HepG2 (cell line): Measurements from ENCODE around the gene LST1. TPM values are rescaled to one million over a fixed set of nuclear protein-coding genes. Genes with fewer than 3 reads are reported as not detected.
A peak's percentile ranks its signal among the peaks of the same experiment; 100 is the strongest.

Experiments
- CENPX ChIP-seq: sonication (generic); formaldehyde crosslinking; IDR thresholded peaks from 2 replicates; pipeline ENCODE4 v1.9.0; 2021; ENCODE audit warnings: mild to moderate bottlenecking, missing genetic modification reagents, moderate library complexity
- HDAC6 ChIP-seq: fragments of 200-600 bp; sonication (generic); IDR thresholded peaks from 2 replicates; pipeline ENCODE4 v1.7.0; 2017; ENCODE audit warnings: mild to moderate bottlenecking, antibody characterized with exemption, low read length, low read depth
- HMG20B ChIP-seq: conservative IDR thresholded peaks from 2 replicates; pipeline ENCODE4 v1.6.1; 2016; ENCODE audit warnings: missing genetic modification reagents, missing compliant biosample characterization
- KAT8 ChIP-seq: IDR thresholded peaks from 2 replicates; pipeline ENCODE4 v1.6.1; 2016; ENCODE audit warnings: missing genetic modification reagents, missing compliant biosample characterization
- MED8 ChIP-seq: sonication (generic); formaldehyde crosslinking; IDR thresholded peaks from 2 replicates; pipeline ENCODE4 v1.8.1; 2023; ENCODE audit warnings: mild to moderate bottlenecking, missing genetic modification reagents; ENCODE audit not compliant: insufficient replicate concordance
- POLR2G ChIP-seq: fragments of 200-400 bp; formaldehyde crosslinking; IDR thresholded peaks from 2 replicates; pipeline ENCODE4 v1.6.1; 2018; ENCODE audit warnings: mild to moderate bottlenecking, low read depth, low read length, moderate library complexity
- SCMH1 ChIP-seq: sonication (generic); formaldehyde crosslinking; IDR thresholded peaks from 2 replicates; pipeline ENCODE4 v1.9.0; 2021; ENCODE audit warnings: missing genetic modification reagents, mild to moderate bottlenecking, borderline replicate concordance
- TFDP1 ChIP-seq: IDR thresholded peaks from 2 replicates; pipeline ENCODE4 v1.6.1; 2016; ENCODE audit warnings: missing compliant biosample characterization, missing genetic modification reagents, borderline replicate concordance
- ZBTB20 ChIP-seq: sonication (generic); formaldehyde crosslinking; IDR thresholded peaks from 2 replicates; pipeline ENCODE4 v1.8.1; 2023; ENCODE audit warnings: missing genetic modification reagents, low read depth, mild to moderate bottlenecking, borderline replicate concordance
- ZNF570 ChIP-seq: sonication (generic); formaldehyde crosslinking; IDR thresholded peaks from 2 replicates; pipeline ENCODE4 v1.4.0; 2020; ENCODE audit warnings: mild to moderate bottlenecking, missing genetic modification reagents, borderline replicate concordance
- ZNF841 ChIP-seq: sonication (generic); formaldehyde crosslinking; IDR thresholded peaks from 2 replicates; pipeline ENCODE4 v1.8.1; 2023; ENCODE audit warnings: missing genetic modification reagents, borderline replicate concordance
- polyA plus RNA-seq, 8 experiments: library from polyadenylated mRNA; depleted of rRNA in 3 of 8; stranded (reverse) in 7 of 8; unstranded in 1 of 8; fragments of >200 nt; fragmentation: Illumina TruSeq in 4 of 8; extraction: Trizol in 4 of 8; gene quantifications; 2 replicates each; pipeline versions ENCODE4 v1.2.1 to v1.2.3, GENCODE V29; 2011 to 2016; ENCODE audit warnings: low read depth in 4 of 8, missing spikeins in 1 of 8, mixed read lengths in 1 of 8; ENCODE audit not compliant: insufficient read depth in 1 of 8
- total RNA-seq, 5 experiments: library from RNA; depleted of rRNA; stranded (reverse); fragments of >200 nt; fragmentation: Illumina TruSeq; extraction: Trizol; gene quantifications; 2 replicates each; pipeline ENCODE4 v1.2.3, GENCODE V29; 2016; ENCODE audit warnings: low read depth in 1 of 5
- TF ChIP-seq, protein P1 (sequence below): sonication (generic); formaldehyde crosslinking; IDR thresholded peaks from 2 replicates; pipeline ENCODE4 v1.5.0; 2020; ENCODE audit warnings: mild to moderate bottlenecking, missing genetic modification reagents, borderline replicate concordance
- TF ChIP-seq, protein P2 (sequence below): sonication (generic); formaldehyde crosslinking; IDR thresholded peaks from 2 replicates; pipeline ENCODE4 v1.5.1; 2020; ENCODE audit warnings: mild to moderate bottlenecking, missing genetic modification reagents, borderline replicate concordance

The LST1 gene
- total and polyA plus RNA-seq, 2 of the 13 experiments (the other 11 are each of a cell fraction or from before 2014, with no cell fraction given): not detected

DNA sequence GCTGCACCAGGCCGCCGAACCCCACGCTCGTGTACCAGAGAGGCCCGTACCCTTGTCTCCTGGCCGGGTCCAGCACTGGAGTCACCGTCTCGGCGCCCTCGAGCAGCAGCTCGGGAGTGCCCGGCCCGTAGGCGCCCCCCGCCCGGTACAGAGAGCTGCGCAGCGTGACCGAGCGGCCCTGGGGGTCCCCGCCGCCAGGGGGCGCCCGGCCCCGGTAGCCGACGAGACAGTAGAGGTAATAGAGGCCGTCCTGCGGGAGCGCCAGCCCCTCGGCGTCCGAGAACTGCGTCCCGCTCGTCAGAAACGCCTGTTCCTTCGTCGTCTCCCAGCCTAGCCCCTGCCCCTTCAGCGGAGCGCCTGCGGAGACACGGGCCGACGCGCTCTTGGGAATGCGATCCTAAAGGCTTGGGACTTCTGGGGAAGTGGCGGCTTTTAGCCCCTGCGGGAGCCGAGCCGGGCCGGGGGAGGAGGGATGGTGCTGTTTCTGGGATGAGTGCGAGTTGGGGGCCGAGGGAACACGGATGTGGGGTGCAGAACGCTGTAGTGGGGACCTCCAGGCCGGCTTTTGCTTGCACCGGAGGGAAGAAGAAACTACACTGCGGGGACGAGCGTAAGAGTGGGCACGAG is 5.2 kb upstream of the LST1 start (continued):
- TF ChIP-seq, protein P1, sequence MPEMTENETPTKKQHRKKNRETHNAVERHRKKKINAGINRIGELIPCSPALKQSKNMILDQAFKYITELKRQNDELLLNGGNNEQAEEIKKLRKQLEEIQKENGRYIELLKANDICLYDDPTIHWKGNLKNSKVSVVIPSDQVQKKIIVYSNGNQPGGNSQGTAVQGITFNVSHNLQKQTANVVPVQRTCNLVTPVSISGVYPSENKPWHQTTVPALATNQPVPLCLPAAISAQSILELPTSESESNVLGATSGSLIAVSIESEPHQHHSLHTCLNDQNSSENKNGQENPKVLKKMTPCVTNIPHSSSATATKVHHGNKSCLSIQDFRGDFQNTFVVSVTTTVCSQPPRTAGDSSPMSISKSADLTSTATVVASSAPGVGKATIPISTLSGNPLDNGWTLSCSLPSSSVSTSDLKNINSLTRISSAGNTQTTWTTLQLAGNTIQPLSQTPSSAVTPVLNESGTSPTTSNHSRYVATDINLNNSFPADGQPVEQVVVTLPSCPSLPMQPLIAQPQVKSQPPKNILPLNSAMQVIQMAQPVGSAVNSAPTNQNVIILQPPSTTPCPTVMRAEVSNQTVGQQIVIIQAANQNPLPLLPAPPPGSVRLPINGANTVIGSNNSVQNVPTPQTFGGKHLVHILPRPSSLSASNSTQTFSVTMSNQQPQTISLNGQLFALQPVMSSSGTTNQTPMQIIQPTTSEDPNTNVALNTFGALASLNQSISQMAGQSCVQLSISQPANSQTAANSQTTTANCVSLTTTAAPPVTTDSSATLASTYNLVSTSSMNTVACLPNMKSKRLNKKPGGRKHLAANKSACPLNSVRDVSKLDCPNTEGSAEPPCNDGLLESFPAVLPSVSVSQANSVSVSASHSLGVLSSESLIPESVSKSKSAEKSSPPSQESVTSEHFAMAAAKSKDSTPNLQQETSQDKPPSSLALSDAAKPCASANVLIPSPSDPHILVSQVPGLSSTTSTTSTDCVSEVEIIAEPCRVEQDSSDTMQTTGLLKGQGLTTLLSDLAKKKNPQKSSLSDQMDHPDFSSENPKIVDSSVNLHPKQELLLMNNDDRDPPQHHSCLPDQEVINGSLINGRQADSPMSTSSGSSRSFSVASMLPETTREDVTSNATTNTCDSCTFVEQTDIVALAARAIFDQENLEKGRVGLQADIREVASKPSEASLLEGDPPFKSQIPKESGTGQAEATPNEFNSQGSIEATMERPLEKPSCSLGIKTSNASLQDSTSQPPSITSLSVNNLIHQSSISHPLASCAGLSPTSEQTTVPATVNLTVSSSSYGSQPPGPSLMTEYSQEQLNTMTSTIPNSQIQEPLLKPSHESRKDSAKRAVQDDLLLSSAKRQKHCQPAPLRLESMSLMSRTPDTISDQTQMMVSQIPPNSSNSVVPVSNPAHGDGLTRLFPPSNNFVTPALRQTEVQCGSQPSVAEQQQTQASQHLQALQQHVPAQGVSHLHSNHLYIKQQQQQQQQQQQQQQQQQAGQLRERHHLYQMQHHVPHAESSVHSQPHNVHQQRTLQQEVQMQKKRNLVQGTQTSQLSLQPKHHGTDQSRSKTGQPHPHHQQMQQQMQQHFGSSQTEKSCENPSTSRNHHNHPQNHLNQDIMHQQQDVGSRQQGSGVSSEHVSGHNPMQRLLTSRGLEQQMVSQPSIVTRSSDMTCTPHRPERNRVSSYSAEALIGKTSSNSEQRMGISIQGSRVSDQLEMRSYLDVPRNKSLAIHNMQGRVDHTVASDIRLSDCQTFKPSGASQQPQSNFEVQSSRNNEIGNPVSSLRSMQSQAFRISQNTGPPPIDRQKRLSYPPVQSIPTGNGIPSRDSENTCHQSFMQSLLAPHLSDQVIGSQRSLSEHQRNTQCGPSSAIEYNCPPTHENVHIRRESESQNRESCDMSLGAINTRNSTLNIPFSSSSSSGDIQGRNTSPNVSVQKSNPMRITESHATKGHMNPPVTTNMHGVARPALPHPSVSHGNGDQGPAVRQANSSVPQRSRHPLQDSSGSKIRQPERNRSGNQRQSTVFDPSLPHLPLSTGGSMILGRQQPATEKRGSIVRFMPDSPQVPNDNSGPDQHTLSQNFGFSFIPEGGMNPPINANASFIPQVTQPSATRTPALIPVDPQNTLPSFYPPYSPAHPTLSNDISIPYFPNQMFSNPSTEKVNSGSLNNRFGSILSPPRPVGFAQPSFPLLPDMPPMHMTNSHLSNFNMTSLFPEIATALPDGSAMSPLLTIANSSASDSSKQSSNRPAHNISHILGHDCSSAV (CRISPR knock-in tag): no peak
- TF ChIP-seq ZNF570 (no peak), HDAC6 (no peak), ZNF841 (CRISPR knock-in tag) (0 out of 2 replicates have a peak, but pooled peaks have one; percentile 50), MED8 (CRISPR knock-in tag) (peak; percentile 50), TFDP1 (CRISPR knock-in tag) (0 out of 2 replicates have a peak, but pooled peaks have one; percentile 51), KAT8 (CRISPR knock-in tag) (peak; percentile 75), ZBTB20 (CRISPR knock-in tag) (no peak), POLR2G (peak; percentile 36; the same call in 1 of the 2 replicates), CENPX (no peak), HMG20B (peak; percentile 62; the same call in 1 of the 2 replicates), SCMH1 (no peak)
- TF ChIP-seq, protein P2, sequence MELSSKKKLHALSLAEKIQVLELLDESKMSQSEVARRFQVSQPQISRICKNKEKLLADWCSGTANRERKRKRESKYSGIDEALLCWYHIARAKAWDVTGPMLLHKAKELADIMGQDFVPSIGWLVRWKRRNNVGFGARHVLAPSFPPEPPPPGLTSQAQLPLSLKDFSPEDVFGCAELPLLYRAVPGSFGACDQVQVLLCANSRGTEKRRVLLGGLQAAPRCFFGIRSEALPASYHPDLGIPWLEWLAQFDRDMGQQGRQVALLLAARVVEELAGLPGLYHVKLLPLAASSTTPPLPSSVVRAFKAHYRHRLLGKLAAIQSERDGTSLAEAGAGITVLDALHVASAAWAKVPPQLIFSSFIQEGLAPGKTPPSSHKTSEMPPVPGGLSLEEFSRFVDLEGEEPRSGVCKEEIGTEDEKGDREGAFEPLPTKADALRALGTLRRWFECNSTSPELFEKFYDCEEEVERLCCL (CRISPR knock-in tag): no peak
